Endothelial cell of umbilical vein (primary cell): ENCODE results near the gene PYCR2. TPM values are rescaled to one million over a fixed set of nuclear protein-coding genes. Genes with fewer than 3 reads are reported as not detected.

Experiments
- BruUV-seq: library from RNA; stranded (reverse); fragments of 400-500 nt; replicated peaks from 2 replicates; lab custom pipeline; 2021; lab: Mats Ljungman, UMichigan
- CTCF ChIA-PET: fragments of 300-600, 350-600 bp; sonication (Branson Sonifier 250); formaldehyde crosslinking; loops from one replicate; lab custom pipeline; 2021; ENCODE audit warnings: antibody characterized with exemption, inconsistent platforms; lab: Charles Lee
- POLR2A ChIA-PET: fragments of 300-600, 350-600 bp; sonication (Branson Sonifier 250); formaldehyde crosslinking; loops from one replicate; lab custom pipeline; 2021; ENCODE audit warnings: antibody characterized with exemption, inconsistent platforms; lab: Charles Lee
- DNase-seq: peaks from one replicate; pipeline ENCODE4 v3.0.0-alpha.2; 2011; ENCODE audit warnings: low read depth, low spot score
- FAIRE-seq: peaks from 2 replicates; lab custom pipeline; 2011; peaks lifted over from hg19 to GRCh38; lab: Jason Lieb, UNC
- H2AFZ ChIP-seq: 2 replicates; pipeline ENCODE4 v1.6.0; 2012; ENCODE audit warnings: low read depth, low read length, control low read depth, inconsistent platforms
- H3K27ac ChIP-seq: 2 replicates; pipeline ENCODE4 v1.5.1; 2011; ENCODE audit warnings: low read depth, mild to moderate bottlenecking, control low read depth, low read length, moderate library complexity; ENCODE audit not compliant: insufficient read depth
- H3K27me3 ChIP-seq, 2 experiments: 2 replicates each; pipeline versions ENCODE4 v1.6.0 to v1.6.1; 2011; ENCODE audit warnings: low read length in 2 of 2, mixed read lengths in 1 of 2; ENCODE audit not compliant: control insufficient read depth in 2 of 2, insufficient read depth in 2 of 2
- H3K36me3 ChIP-seq, 2 experiments: 2 replicates in 1 of 2; 3 replicates in 1 of 2; pipeline ENCODE4 v1.5.1; 2011; ENCODE audit warnings: low read length in 2 of 2, mild to moderate bottlenecking in 1 of 2, moderate library complexity in 1 of 2; ENCODE audit not compliant: control insufficient read depth in 2 of 2, insufficient read depth in 2 of 2; ENCODE audit errors: extremely low read depth in 1 of 2
- H3K4me1 ChIP-seq: 3 replicates; pipeline ENCODE4 v1.5.1; 2011; ENCODE audit warnings: mild to moderate bottlenecking, low read length; ENCODE audit not compliant: control insufficient read depth, insufficient read depth; ENCODE audit errors: extremely low read depth
- H3K4me2 ChIP-seq: 2 replicates; pipeline ENCODE4 v1.6.1; 2011; ENCODE audit warnings: low read length, control low read depth, mixed read lengths; ENCODE audit not compliant: insufficient read depth
- H3K4me3 ChIP-seq, 3 experiments: fragments of 200-600 bp in 1 of 3; sonication (generic), shearing (Covaris generic) in 1 of 3; replicated peaks in 1 of 3; 2 replicates each; pipeline ENCODE4 v1.5.1; 2011 to 2016; ENCODE audit warnings: control low read depth in 3 of 3, low read length in 3 of 3, mild to moderate bottlenecking in 2 of 3, inconsistent platforms in 1 of 3, low read depth in 1 of 3, moderate library complexity in 1 of 3; ENCODE audit not compliant: insufficient read depth in 1 of 3
- H3K79me2 ChIP-seq: 2 replicates; pipeline ENCODE4 v1.6.0; 2012; ENCODE audit warnings: low read length, inconsistent platforms; ENCODE audit not compliant: control insufficient read depth, insufficient read depth
- H3K9ac ChIP-seq: replicated peaks from 2 replicates; pipeline ENCODE3; 2011; ENCODE audit warnings: low read length, control low read depth; ENCODE audit not compliant: insufficient read depth; ENCODE audit errors: extremely low read depth
- H3K9me1 ChIP-seq: replicated peaks from 3 replicates; pipeline ENCODE4 v1.6.0; 2011; ENCODE audit warnings: mild to moderate bottlenecking, low read length; ENCODE audit not compliant: control insufficient read depth, insufficient read depth; ENCODE audit errors: extremely low read depth
- H3K9me3 ChIP-seq: replicated peaks from 2 replicates; pipeline ENCODE4 v1.5.1; 2012; ENCODE audit warnings: low read length, inconsistent platforms; ENCODE audit not compliant: control insufficient read depth, insufficient read depth
- H4K20me1 ChIP-seq: replicated peaks from 2 replicates; pipeline ENCODE3; 2011; ENCODE audit warnings: mild to moderate bottlenecking, low read length; ENCODE audit not compliant: control insufficient read depth, insufficient read depth; ENCODE audit errors: extremely low read depth
- EZH2 ChIP-seq: IDR thresholded peaks from 2 replicates; pipeline ENCODE4 v1.6.1; 2012; ENCODE audit warnings: borderline replicate concordance, low read depth, mild to moderate bottlenecking, moderate library complexity, low read length, inconsistent platforms; ENCODE audit not compliant: severe bottlenecking
- FOS ChIP-seq: IDR thresholded peaks from 2 replicates; pipeline ENCODE4 v1.6.1; 2011; ENCODE audit warnings: mild to moderate bottlenecking, low read length, moderate library complexity, borderline replicate concordance; ENCODE audit not compliant: insufficient read depth
- GATA2 ChIP-seq: IDR thresholded peaks from 2 replicates; pipeline ENCODE4 v1.7.0; 2011; ENCODE audit warnings: low read depth, mild to moderate bottlenecking, moderate library complexity, mixed read lengths, low read length; ENCODE audit not compliant: insufficient read length, insufficient read depth
- JUN ChIP-seq: IDR thresholded peaks from 2 replicates; pipeline ENCODE4 v1.6.1; 2011; ENCODE audit warnings: borderline replicate concordance, low read depth; ENCODE audit not compliant: insufficient read length, insufficient read depth
- MYC ChIP-seq: IDR thresholded peaks from one replicate; pipeline ENCODE4 v1.6.1; 2011; ENCODE audit warnings: mild to moderate bottlenecking, low read depth, low read length
- POLR2A ChIP-seq: IDR thresholded peaks from 2 replicates; pipeline ENCODE4 v1.6.1; 2012; ENCODE audit warnings: low read depth, mild to moderate bottlenecking, control low read depth, low read length
- dilution Hi-C: fragments of 300-500 bp; cut with MboI; formaldehyde crosslinking; loops from one replicate; pipeline ENCODE4 v1.15.0; 2019; ENCODE audit warnings: low sequenced_read_pairs; ENCODE audit not compliant: extremely low pct_ligation_motif_present
- intact Hi-C: fragments of 100-400 bp; cut with micrococcal nuclease; formaldehyde crosslinking; loops from one replicate; pipeline ENCODE4 v1.10.0; 2022
- polyA plus RNA-seq, 4 experiments: library from polyadenylated mRNA; depleted of rRNA in 3 of 4; stranded (reverse) in 3 of 4; unstranded in 1 of 4; fragments of >200 nt; gene quantifications; 2 replicates each; pipeline versions ENCODE4 v1.2.1 to v1.2.3, GENCODE V29; 2011 to 2012; ENCODE audit warnings: missing spikeins in 1 of 4
- total RNA-seq: library from RNA; stranded (reverse); gene quantifications from 2 replicates; pipeline ENCODE4 v1.2.3, GENCODE V29; 2021
- TF ChIP-seq, protein P1 (sequence below), 2 donors: IDR thresholded peaks; 1 replicate in 1 of 2; 2 replicates in 1 of 2; pipeline ENCODE4 v1.5.1; 2011; ENCODE audit warnings: low read length in 2 of 2, mild to moderate bottlenecking in 2 of 2, moderate library complexity in 2 of 2, control low read depth in 1 of 2, inconsistent platforms in 1 of 2, low read depth in 1 of 2; ENCODE audit not compliant: insufficient read depth in 1 of 2; ENCODE audit errors: extremely low read depth in 1 of 2

Gene PYCR2
- total and polyA plus RNA-seq, 2 donors (not counting 3 experiments of a cell fraction or from before 2014, with no cell fraction given), result 64.6 to 65.1 TPM

DNA sequence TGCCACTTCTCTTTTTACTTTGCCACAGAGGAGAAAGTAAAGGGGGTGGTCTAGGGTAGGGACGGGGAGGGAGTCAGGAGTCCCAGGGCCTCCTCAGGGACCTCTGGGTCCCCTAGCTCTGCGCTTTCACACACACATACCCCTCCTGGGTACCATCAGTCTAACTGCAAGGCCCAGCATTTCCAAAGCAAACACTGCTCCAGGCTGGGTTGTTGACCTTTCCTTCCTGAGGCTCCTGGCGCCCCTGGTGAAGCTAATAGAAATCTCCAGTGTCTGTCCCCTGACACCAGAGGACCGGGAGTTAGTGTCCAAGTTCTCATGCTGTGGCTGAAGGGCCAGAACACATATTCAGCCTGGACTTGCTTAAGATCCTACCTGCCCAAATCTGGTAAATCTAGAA is 45.8 kb downstream of the PYCR2 start:
- no peak overlapping the region for H2AFZ ChIP-seq
- no peaks in the 10 kb centered on the region for H3K9me1 ChIP-seq
- H3K9ac ChIP-seq, result no peak overlapping the region
- no peaks in the 10 kb centered on the region for H3K79me2 ChIP-seq
- no peak overlapping the region for H3K4me2 ChIP-seq
- intact Hi-C loops (no loop called here), dilution Hi-C loops (no loop called here)
- no peak overlapping the region for H3K27ac ChIP-seq
- peaks cover 0 to 2% of the 10 kb centered on the region in 2 experiments for H3K36me3 ChIP-seq
- peaks cover 14% of the 10 kb centered on the region for H3K4me1 ChIP-seq
- CTCF ChIA-PET, result interaction anchor here (0.5 to 3.0 kb wide), 9 partner anchors 11 to 208 kb away, joined by 3 to 14 read pairs (median 3); partner anchors contain the start of genes LEFTY1, PYCR2 and SRP9
- H3K27me3 ChIP-seq, result no peaks in the 10 kb centered on the region
- TF ChIP-seq EZH2 (no peak), GATA2 (no peak), JUN (no peak), MYC (no peak), FOS (no peak)
- no peaks in the 10 kb centered on the region for H4K20me1 ChIP-seq
- no peaks in the 10 kb centered on the region for H3K9me3 ChIP-seq
- BruUV-seq, result no TSS peak
- FAIRE-seq (no peak), DNase-seq (no peak)
- no peak overlapping the region for H3K4me3 ChIP-seq
- POLR2A ChIA-PET, result no interaction called here

- Histone ChIP-seq H3K79me2 (no peaks in the 10 kb centered on the region), H4K20me1 (no peaks in the 10 kb centered on the region), H2AFZ (no peak overlapping the region), H3K9ac (no peak overlapping the region), H3K4me1 (peaks cover 10% of the 10 kb centered on the region), H3K4me3 (no peak overlapping the region), H3K9me1 (no peaks in the 10 kb centered on the region), H3K4me2 (no peak overlapping the region), H3K9me3 (no peaks in the 10 kb centered on the region), H3K36me3 (peaks cover 0 to 2% of the 10 kb centered on the region in 2 experiments), H3K27ac (no peak overlapping the region), H3K27me3 (no peaks in the 10 kb centered on the region)
- DNase-seq, result peak; percentile 60
- intact Hi-C loops (loop anchor here (1.0 kb wide), 1 partner anchor 34 kb away; no protein-coding TSS in a partner anchor), dilution Hi-C loops (no loop called here)
- CTCF ChIA-PET, result interaction anchor here (0.5 to 3.0 kb wide), 11 partner anchors 11 to 403 kb away, joined by 3 to 14 read pairs (median 3); partner anchors contain the start of genes LEFTY1, PYCR2 and SRP9
- TF ChIP-seq POLR2A (no peak), EZH2 (no peak), FOS (no peak), MYC (no peak), GATA2 (no peak)
- TF ChIP-seq, protein P1, sequence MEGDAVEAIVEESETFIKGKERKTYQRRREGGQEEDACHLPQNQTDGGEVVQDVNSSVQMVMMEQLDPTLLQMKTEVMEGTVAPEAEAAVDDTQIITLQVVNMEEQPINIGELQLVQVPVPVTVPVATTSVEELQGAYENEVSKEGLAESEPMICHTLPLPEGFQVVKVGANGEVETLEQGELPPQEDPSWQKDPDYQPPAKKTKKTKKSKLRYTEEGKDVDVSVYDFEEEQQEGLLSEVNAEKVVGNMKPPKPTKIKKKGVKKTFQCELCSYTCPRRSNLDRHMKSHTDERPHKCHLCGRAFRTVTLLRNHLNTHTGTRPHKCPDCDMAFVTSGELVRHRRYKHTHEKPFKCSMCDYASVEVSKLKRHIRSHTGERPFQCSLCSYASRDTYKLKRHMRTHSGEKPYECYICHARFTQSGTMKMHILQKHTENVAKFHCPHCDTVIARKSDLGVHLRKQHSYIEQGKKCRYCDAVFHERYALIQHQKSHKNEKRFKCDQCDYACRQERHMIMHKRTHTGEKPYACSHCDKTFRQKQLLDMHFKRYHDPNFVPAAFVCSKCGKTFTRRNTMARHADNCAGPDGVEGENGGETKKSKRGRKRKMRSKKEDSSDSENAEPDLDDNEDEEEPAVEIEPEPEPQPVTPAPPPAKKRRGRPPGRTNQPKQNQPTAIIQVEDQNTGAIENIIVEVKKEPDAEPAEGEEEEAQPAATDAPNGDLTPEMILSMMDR (IDR thresholded peaks at IDR 0.05; ENCODE audit: extremely low read depth in 1 of 2, insufficient read depth in 1 of 2, low read depth in 1 of 2, low read length in 2 of 2), result peak; percentile 50 to 70
- POLR2A ChIA-PET, result no interaction called here
- FAIRE-seq, result peak; percentile 69
- BruUV-seq, result no TSS peak
Observed at GRCh38 chr1:225877580-225877979, 46.5 kb downstream of the PYCR2 start.
